Measurements from ENCODE around the gene FNDC4.

Gene FNDC4

GRCh38 chr2:27489118-27489497, 5.9 kb downstream of the FNDC4 start:
- H3K36me3 ChIP-seq (replicated peaks; ENCODE audit: insufficient read depth, low read length), result no peaks in the 10 kb centered on the region
- H3F3A ChIP-seq (ENCODE audit: insufficient read depth, low read length), result no peaks in the 10 kb centered on the region
- peak overlapping the region; percentile 60 for H3K9ac ChIP-seq (ENCODE audit: low read length)
- H3K4me2 ChIP-seq (ENCODE audit: low read depth, low read length), result peak overlapping the region; percentile 65
- H3K9me2 ChIP-seq (replicated peaks; ENCODE audit: insufficient read depth, low read length), result no peaks in the 10 kb centered on the region
- peak overlapping the region; percentile 72 for H2AFZ ChIP-seq (ENCODE audit: low read length)
- H3K4me3 ChIP-seq (ENCODE audit: low read length), result peak overlapping the region; percentile 65
- H3K27me3 ChIP-seq (replicated peaks; ENCODE audit: insufficient read depth, low read length), result no peaks in the 10 kb centered on the region
- H3K9me3 ChIP-seq (replicated peaks; ENCODE audit: insufficient read depth, low read length), result no peaks in the 10 kb centered on the region
- H3K27ac ChIP-seq (ENCODE audit: low read length), result peak overlapping the region; percentile 77; the same call in 1 of the 2 replicates
- peak; percentile 35 for DNase-seq
- H3K79me2 ChIP-seq (ENCODE audit: low read length), result no peaks in the 10 kb centered on the region
- H3K4me1 ChIP-seq (ENCODE audit: low read length), result no peaks in the 10 kb centered on the region
- TF ChIP-seq EZH2phosphoT487 (IDR thresholded peaks at IDR 0.05; ENCODE audit: low read length) (no peak), EZH2 (optimal IDR thresholded peaks at IDR 0.05; ENCODE audit: low read depth, low read length) (no peak), CTCF (IDR thresholded peaks at IDR 0.05; ENCODE audit: low read length) (0 out of 2 replicates have a peak, but pooled peaks have one; percentile 8)
- no peaks in the 10 kb centered on the region for H4K20me1 ChIP-seq (ENCODE audit: insufficient read depth, low read length)

- Histone ChIP-seq H3K79me2 (ENCODE audit: low read length) (no peaks in the 10 kb centered on the region), H3K27ac (ENCODE audit: low read length) (no peak overlapping the region), H3K9me3 (replicated peaks; ENCODE audit: insufficient read depth, low read length) (no peaks in the 10 kb centered on the region), H3F3A (ENCODE audit: insufficient read depth, low read length) (no peaks in the 10 kb centered on the region), H2AFZ (ENCODE audit: low read length) (no peak overlapping the region), H4K20me1 (ENCODE audit: insufficient read depth, low read length) (no peaks in the 10 kb centered on the region), H3K4me2 (ENCODE audit: low read depth, low read length) (no peak overlapping the region), H3K9ac (ENCODE audit: low read length) (no peak overlapping the region), H3K9me2 (replicated peaks; ENCODE audit: insufficient read depth, low read length) (no peaks in the 10 kb centered on the region), H3K4me3 (ENCODE audit: low read length) (no peak overlapping the region), H3K4me1 (ENCODE audit: low read length) (no peaks in the 10 kb centered on the region), H3K27me3 (replicated peaks; ENCODE audit: insufficient read depth, low read length) (no peaks in the 10 kb centered on the region), H3K36me3 (replicated peaks; ENCODE audit: insufficient read depth, low read length) (no peaks in the 10 kb centered on the region)
- DNase-seq, result no peak
- TF ChIP-seq EZH2phosphoT487 (IDR thresholded peaks at IDR 0.05; ENCODE audit: low read length) (no peak), CTCF (IDR thresholded peaks at IDR 0.05; ENCODE audit: low read length) (no peak), EZH2 (optimal IDR thresholded peaks at IDR 0.05; ENCODE audit: low read depth, low read length) (no peak)
Measured at GRCh38 chr2:27485496-27485895, 9.5 kb downstream of the FNDC4 start.

DNA sequence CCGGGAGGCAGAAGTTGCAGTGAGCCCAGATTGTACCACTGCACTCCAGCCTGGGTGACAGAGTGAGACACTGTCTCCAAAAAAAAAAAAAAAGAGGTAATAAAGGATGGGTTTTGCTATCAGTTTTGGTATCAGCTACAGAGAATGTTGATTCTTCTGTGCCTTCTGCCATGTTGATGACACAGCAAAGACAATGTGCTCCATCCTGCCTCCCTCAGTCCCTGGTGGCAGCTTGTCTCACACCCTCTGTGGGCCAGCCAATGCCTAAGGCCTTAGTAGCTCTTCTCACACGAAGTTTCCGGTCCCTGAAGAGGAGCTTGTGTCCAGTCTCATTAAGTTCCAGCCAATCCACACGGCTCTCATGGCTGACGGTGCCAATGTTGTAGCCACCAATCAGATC, 23.0 kb downstream of the FNDC4 start:
- Histone ChIP-seq H3K27me3 (replicated peaks; ENCODE audit: insufficient read depth, low read length) (no peaks in the 10 kb centered on the region), H3K4me1 (ENCODE audit: low read length) (no peaks in the 10 kb centered on the region), H3K79me2 (ENCODE audit: low read length) (no peaks in the 10 kb centered on the region), H3K4me3 (ENCODE audit: low read length) (no peak overlapping the region), H3K4me2 (ENCODE audit: low read depth, low read length) (no peak overlapping the region), H4K20me1 (ENCODE audit: insufficient read depth, low read length) (no peaks in the 10 kb centered on the region), H3K9me3 (replicated peaks; ENCODE audit: insufficient read depth, low read length) (no peaks in the 10 kb centered on the region), H3K27ac (ENCODE audit: low read length) (no peak overlapping the region), H3F3A (ENCODE audit: insufficient read depth, low read length) (no peaks in the 10 kb centered on the region), H3K36me3 (replicated peaks; ENCODE audit: insufficient read depth, low read length) (no peaks in the 10 kb centered on the region), H3K9me2 (replicated peaks; ENCODE audit: insufficient read depth, low read length) (no peaks in the 10 kb centered on the region), H3K9ac (ENCODE audit: low read length) (no peak overlapping the region), H2AFZ (ENCODE audit: low read length) (no peak overlapping the region)
- no peak for DNase-seq
- TF ChIP-seq EZH2 (optimal IDR thresholded peaks at IDR 0.05; ENCODE audit: low read depth, low read length) (no peak), CTCF (IDR thresholded peaks at IDR 0.05; ENCODE audit: low read length) (no peak), EZH2phosphoT487 (IDR thresholded peaks at IDR 0.05; ENCODE audit: low read length) (no peak)

All from MM.1S (cell line).